Neural cell (in vitro differentiated cells): Measurements from ENCODE around the gene PTPN22. TPM values are rescaled to one million over a fixed set of nuclear protein-coding genes. Genes with fewer than 3 reads are reported as not detected.

Experiments
- H2AFZ ChIP-seq: fragments of 200-600, 300-800 bp; sonication (generic), shearing (Covaris generic); 2 replicates; pipeline ENCODE4 v1.6.0; 2014; ENCODE audit warnings: low read depth, mild to moderate bottlenecking, antibody characterized with exemption, low read length, moderate library complexity
- H3F3A ChIP-seq: fragments of 200-600 bp; shearing (Covaris generic); 2 replicates; pipeline ENCODE4 v1.6.1; 2016; ENCODE audit warnings: mild to moderate bottlenecking, moderate library complexity, mixed read lengths, antibody characterized with exemption, low read length; ENCODE audit not compliant: insufficient read depth, poor library complexity, severe bottlenecking
- H3K27ac ChIP-seq: fragments of 200-600, 300-800 bp; sonication (generic), shearing (Covaris generic); 2 replicates; pipeline ENCODE4 v1.5.1; 2014; ENCODE audit warnings: mild to moderate bottlenecking, low read length, moderate library complexity
- H3K27me3 ChIP-seq: fragments of 300-800, 200-600 bp; sonication (generic), shearing (Covaris generic); 2 replicates; pipeline ENCODE4 v1.6.0; 2014; ENCODE audit warnings: mild to moderate bottlenecking, low read depth, low read length, moderate library complexity; ENCODE audit not compliant: insufficient read depth
- H3K36me3 ChIP-seq: fragments of 300-800, 200-600 bp; sonication (generic), shearing (Covaris generic); 2 replicates; pipeline ENCODE4 v1.5.1; 2014; ENCODE audit warnings: mild to moderate bottlenecking, antibody characterized with exemption, low read length, moderate library complexity; ENCODE audit not compliant: insufficient read depth
- H3K4me2 ChIP-seq: fragments of 300-800, 200-600 bp; sonication (generic), shearing (Covaris generic); 2 replicates; pipeline ENCODE4 v1.6.0; 2014; ENCODE audit warnings: mild to moderate bottlenecking, low read length
- H3K4me3 ChIP-seq: fragments of 300-800, 200-600 bp; sonication (generic), shearing (Covaris generic); 2 replicates; pipeline ENCODE4 v1.5.1; 2014; ENCODE audit warnings: mild to moderate bottlenecking, low read length, moderate library complexity
- H3K79me2 ChIP-seq: fragments of 200-600 bp; shearing (Covaris generic); replicated peaks from 2 replicates; pipeline ENCODE4 v1.6.0; 2014; ENCODE audit warnings: mild to moderate bottlenecking, low read length, moderate library complexity; ENCODE audit not compliant: insufficient read depth
- H3K9ac ChIP-seq: fragments of 300-800, 200-600 bp; sonication (generic), shearing (Covaris generic); 2 replicates; pipeline ENCODE4 v1.6.1; 2016; ENCODE audit warnings: mild to moderate bottlenecking, low read length, mixed read lengths
- H3K9me2 ChIP-seq: fragments of 200-600 bp; shearing (Covaris generic); 2 replicates; pipeline ENCODE4 v1.6.1; 2016; ENCODE audit warnings: mild to moderate bottlenecking, low read length, mixed read lengths; ENCODE audit not compliant: insufficient read depth
- H3K9me3 ChIP-seq: fragments of 200-600, 300-800 bp; sonication (generic), shearing (Covaris generic); 2 replicates; pipeline ENCODE4 v1.6.1; 2016; ENCODE audit warnings: mild to moderate bottlenecking, mixed run types, low read length, moderate library complexity, mixed read lengths
- H4K20me1 ChIP-seq: fragments of 200-600 bp; shearing (Covaris generic); 2 replicates; pipeline ENCODE4 v1.6.1; 2016; ENCODE audit warnings: mild to moderate bottlenecking, mixed run types; ENCODE audit not compliant: insufficient read depth
- EP300 ChIP-seq: fragments of 450-650 bp; conservative IDR thresholded peaks from 2 replicates; pipeline ENCODE4 v1.6.1; 2014; ENCODE audit warnings: antibody characterized with exemption, mild to moderate bottlenecking, moderate library complexity; ENCODE audit not compliant: poor library complexity, severe bottlenecking
- EZH2 ChIP-seq: fragments of 200-600, 300-800 bp; shearing (Covaris generic), sonication (generic); IDR thresholded peaks from 2 replicates; pipeline ENCODE4 v1.6.1; 2014; ENCODE audit warnings: antibody characterized with exemption, low read length, borderline replicate concordance, mild to moderate bottlenecking; ENCODE audit not compliant: insufficient read depth, poor library complexity, severe bottlenecking
- MXI1 ChIP-seq: fragments of 450-650 bp; conservative IDR thresholded peaks from 2 replicates; pipeline ENCODE4 v1.6.1; 2014; ENCODE audit warnings: antibody characterized with exemption, mild to moderate bottlenecking; ENCODE audit not compliant: poor library complexity, severe bottlenecking
- POLR2AphosphoS5 ChIP-seq: IDR thresholded peaks from 2 replicates; pipeline ENCODE4 v1.6.1; 2012
- RAD21 ChIP-seq: fragments of 450-650 bp; conservative IDR thresholded peaks from 2 replicates; pipeline ENCODE4 v1.6.1; 2014; ENCODE audit warnings: antibody characterized with exemption, mild to moderate bottlenecking, moderate library complexity
- SMC3 ChIP-seq: fragments of 450-650 bp; conservative IDR thresholded peaks from 2 replicates; pipeline ENCODE4 v1.6.1; 2014; ENCODE audit warnings: antibody characterized with exemption, mild to moderate bottlenecking, moderate library complexity; ENCODE audit not compliant: poor library complexity
- TAF1 ChIP-seq: IDR thresholded peaks from 2 replicates; pipeline ENCODE4 v1.6.1; 2012; ENCODE audit warnings: low read depth
- polyA plus RNA-seq: library from polyadenylated mRNA; depleted of rRNA; stranded (reverse); fragments of >200 nt; gene quantifications from 2 replicates; pipeline ENCODE4 v1.2.3, GENCODE V29; 2014
- TF ChIP-seq, protein P1 (sequence below): IDR thresholded peaks from 2 replicates; pipeline ENCODE4 v1.6.1; 2012; ENCODE audit warnings: borderline replicate concordance
- TF ChIP-seq, protein P2 (sequence below): fragments of 450-650 bp; IDR thresholded peaks from 2 replicates; pipeline ENCODE4 v1.5.1; 2014; ENCODE audit warnings: antibody characterized with exemption, mild to moderate bottlenecking, moderate library complexity; ENCODE audit not compliant: poor library complexity, severe bottlenecking

Gene PTPN22
- polyA plus RNA-seq, 1 donor from 2014 or later: 0.92 TPM

DNA sequence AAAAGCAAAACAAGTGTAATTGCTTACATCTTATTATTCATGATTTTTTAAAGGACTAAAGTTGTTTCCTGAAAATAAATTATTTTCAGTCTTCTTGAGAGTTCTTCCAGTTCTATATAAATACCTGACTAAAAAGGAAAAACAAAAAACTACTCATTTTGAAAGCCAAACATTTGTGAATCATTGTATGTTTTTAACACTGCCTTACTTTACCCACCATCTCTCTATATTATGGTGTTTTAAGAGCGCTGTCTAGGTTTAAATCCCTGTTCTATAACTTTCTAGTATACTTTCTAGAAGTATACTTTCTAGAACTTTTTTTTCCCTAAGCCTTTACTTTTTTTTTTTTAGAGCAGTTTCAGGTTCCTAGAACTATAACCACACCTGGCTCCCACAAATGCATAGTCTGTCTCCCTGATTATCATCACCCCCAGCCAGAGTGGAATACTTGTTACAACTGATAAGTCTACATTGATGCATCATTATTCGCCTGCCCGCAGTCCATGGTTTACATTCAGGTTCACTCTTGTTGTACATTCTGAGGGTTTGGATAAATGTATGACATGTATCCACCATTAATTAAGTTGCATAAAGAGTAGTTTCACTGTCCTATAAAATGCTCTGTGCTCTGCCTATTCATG, 69.0 kb downstream of the PTPN22 start:
- no peak overlapping the region for H3K27ac ChIP-seq
- H3K4me2 ChIP-seq: no peak overlapping the region
- H3K36me3 ChIP-seq: no peaks in the 10 kb centered on the region
- no peak for TF ChIP-seq EZH2
- TF ChIP-seq, protein P1, sequence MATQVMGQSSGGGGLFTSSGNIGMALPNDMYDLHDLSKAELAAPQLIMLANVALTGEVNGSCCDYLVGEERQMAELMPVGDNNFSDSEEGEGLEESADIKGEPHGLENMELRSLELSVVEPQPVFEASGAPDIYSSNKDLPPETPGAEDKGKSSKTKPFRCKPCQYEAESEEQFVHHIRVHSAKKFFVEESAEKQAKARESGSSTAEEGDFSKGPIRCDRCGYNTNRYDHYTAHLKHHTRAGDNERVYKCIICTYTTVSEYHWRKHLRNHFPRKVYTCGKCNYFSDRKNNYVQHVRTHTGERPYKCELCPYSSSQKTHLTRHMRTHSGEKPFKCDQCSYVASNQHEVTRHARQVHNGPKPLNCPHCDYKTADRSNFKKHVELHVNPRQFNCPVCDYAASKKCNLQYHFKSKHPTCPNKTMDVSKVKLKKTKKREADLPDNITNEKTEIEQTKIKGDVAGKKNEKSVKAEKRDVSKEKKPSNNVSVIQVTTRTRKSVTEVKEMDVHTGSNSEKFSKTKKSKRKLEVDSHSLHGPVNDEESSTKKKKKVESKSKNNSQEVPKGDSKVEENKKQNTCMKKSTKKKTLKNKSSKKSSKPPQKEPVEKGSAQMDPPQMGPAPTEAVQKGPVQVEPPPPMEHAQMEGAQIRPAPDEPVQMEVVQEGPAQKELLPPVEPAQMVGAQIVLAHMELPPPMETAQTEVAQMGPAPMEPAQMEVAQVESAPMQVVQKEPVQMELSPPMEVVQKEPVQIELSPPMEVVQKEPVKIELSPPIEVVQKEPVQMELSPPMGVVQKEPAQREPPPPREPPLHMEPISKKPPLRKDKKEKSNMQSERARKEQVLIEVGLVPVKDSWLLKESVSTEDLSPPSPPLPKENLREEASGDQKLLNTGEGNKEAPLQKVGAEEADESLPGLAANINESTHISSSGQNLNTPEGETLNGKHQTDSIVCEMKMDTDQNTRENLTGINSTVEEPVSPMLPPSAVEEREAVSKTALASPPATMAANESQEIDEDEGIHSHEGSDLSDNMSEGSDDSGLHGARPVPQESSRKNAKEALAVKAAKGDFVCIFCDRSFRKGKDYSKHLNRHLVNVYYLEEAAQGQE: no peak
- TF ChIP-seq, protein P2, sequence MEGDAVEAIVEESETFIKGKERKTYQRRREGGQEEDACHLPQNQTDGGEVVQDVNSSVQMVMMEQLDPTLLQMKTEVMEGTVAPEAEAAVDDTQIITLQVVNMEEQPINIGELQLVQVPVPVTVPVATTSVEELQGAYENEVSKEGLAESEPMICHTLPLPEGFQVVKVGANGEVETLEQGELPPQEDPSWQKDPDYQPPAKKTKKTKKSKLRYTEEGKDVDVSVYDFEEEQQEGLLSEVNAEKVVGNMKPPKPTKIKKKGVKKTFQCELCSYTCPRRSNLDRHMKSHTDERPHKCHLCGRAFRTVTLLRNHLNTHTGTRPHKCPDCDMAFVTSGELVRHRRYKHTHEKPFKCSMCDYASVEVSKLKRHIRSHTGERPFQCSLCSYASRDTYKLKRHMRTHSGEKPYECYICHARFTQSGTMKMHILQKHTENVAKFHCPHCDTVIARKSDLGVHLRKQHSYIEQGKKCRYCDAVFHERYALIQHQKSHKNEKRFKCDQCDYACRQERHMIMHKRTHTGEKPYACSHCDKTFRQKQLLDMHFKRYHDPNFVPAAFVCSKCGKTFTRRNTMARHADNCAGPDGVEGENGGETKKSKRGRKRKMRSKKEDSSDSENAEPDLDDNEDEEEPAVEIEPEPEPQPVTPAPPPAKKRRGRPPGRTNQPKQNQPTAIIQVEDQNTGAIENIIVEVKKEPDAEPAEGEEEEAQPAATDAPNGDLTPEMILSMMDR: no peak
- TF ChIP-seq EP300: no peak
- no peak for TF ChIP-seq SMC3
- TF ChIP-seq RAD21: no peak
- TF ChIP-seq MXI1: no peak
- TF ChIP-seq POLR2AphosphoS5: no peak
- TF ChIP-seq TAF1: no peak
- H4K20me1 ChIP-seq: peaks cover 2% of the 10 kb centered on the region
- H3K9me2 ChIP-seq: no peaks in the 10 kb centered on the region
- no peaks in the 10 kb centered on the region for H3K9me3 ChIP-seq
- H3K79me2 ChIP-seq: peaks cover 89% of the 10 kb centered on the region
- H3K27me3 ChIP-seq: no peaks in the 10 kb centered on the region
- no peak overlapping the region for H3K4me3 ChIP-seq
- no peak overlapping the region for H3K9ac ChIP-seq
- H3F3A ChIP-seq: no peaks in the 10 kb centered on the region
- no peak overlapping the region for H2AFZ ChIP-seq

DNA sequence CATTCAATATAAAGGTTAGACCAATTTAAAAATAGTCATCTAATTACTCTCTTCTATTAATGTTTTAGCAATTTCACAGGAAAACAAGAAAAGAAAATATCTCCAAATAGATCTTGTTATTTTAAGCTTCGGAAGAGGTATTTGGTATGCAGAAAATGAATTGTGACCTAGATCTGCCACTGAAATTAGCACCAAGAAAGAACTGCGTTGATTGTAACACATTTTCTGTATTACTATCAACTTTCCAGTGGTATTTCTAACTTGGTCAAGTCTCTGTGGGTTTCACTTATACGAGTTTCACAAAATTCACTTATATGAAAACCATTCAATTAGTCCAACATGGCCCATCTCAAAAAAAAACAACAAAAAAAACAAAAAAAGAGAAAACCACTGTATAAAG, 71.0 kb downstream of the PTPN22 start:
- no peaks in the 10 kb centered on the region for H3F3A ChIP-seq
- no peak overlapping the region for H3K9ac ChIP-seq
- peaks cover 2% of the 10 kb centered on the region for H4K20me1 ChIP-seq
- H3K27me3 ChIP-seq: no peaks in the 10 kb centered on the region
- no peak overlapping the region for H3K4me3 ChIP-seq
- H2AFZ ChIP-seq: no peak overlapping the region
- H3K36me3 ChIP-seq: peaks cover under 1% of the 10 kb centered on the region
- H3K9me3 ChIP-seq: no peaks in the 10 kb centered on the region
- no peaks in the 10 kb centered on the region for H3K9me2 ChIP-seq
- peaks cover 71% of the 10 kb centered on the region for H3K79me2 ChIP-seq
- no peak overlapping the region for H3K27ac ChIP-seq
- TF ChIP-seq, protein P2: no peak
- TF ChIP-seq MXI1 (no peak), RAD21 (no peak), POLR2AphosphoS5 (no peak), TAF1 (no peak), EZH2 (no peak), SMC3 (no peak), EP300 (no peak)
- TF ChIP-seq, protein P1: no peak
- H3K4me2 ChIP-seq: no peak overlapping the region
